ENCODE measurements around the gene FBXL7.

GRCh38 chr5:15611008-15611407 is 111.0 kb downstream of the FBXL7 start:
- TF ChIP-seq MYC (IDR thresholded peaks at IDR 0.05; ENCODE audit: low read depth, low read length): no peak
- TF ChIP-seq POLR2A (IDR thresholded peaks at IDR 0.05; ENCODE audit: low read depth, low read length): no peak

Data from endothelial cell of umbilical vein (primary cell).